ENCODE measurements around the gene WFDC5. TPM values are rescaled to one million over a fixed set of nuclear protein-coding genes. Genes with fewer than 3 reads are reported as not detected.

Gene WFDC5
- total and polyA plus RNA-seq, 2 donors = 0.52 to 6.1 TPM

DNA sequence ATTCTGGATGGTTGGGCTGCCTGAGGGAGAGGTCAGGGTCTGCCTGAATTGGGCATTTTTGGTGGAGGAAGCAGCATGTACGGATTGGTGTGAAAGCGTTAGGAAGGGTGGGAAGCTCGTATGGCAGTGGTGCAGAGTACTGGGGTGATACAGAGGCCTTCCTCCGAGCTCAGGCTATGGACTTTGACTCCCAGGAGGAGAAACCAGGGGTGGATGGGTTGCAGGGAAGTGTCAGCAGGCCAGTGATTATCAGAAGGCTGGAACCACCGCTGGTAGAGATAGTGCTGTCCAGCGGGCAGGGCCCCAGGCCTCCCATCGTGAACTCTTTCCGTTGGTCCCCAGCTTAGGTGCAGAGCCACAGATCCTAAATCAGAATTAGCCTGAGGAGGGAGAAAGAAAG, 5.3 kb downstream of the WFDC5 start:
- Histone ChIP-seq H3K4me3 (ENCODE audit: low read length in 2 of 2) (no peak overlapping the region), H3K4me1 (ENCODE audit: control insufficient read depth in 2 of 2, insufficient read depth in 2 of 2, low read length in 2 of 2) (no peaks in the 10 kb centered on the region), H3K9me3 (ENCODE audit: control insufficient read depth in 2 of 2, insufficient read depth in 1 of 2, low read length in 1 of 2) (no peaks in the 10 kb centered on the region), H3K36me3 (ENCODE audit: control insufficient read depth in 2 of 2, insufficient read depth in 2 of 2, low read length in 1 of 2) (no peaks in the 10 kb centered on the region), H3K27me3 (ENCODE audit: control insufficient read depth in 2 of 2, insufficient read depth in 1 of 2, low read length in 1 of 2) (peaks cover 0 to 18% of the 10 kb centered on the region in 2 donors), H3K27ac (ENCODE audit: low read depth in 1 of 2, low read length in 1 of 2) (no peak overlapping the region)
- DNase-seq (ENCODE audit: low read depth in 6 of 9, low spot score in 9 of 9) = no peak
- WGBS = 94% methylated on average over 8 of the region's 8 CpGs

DNA sequence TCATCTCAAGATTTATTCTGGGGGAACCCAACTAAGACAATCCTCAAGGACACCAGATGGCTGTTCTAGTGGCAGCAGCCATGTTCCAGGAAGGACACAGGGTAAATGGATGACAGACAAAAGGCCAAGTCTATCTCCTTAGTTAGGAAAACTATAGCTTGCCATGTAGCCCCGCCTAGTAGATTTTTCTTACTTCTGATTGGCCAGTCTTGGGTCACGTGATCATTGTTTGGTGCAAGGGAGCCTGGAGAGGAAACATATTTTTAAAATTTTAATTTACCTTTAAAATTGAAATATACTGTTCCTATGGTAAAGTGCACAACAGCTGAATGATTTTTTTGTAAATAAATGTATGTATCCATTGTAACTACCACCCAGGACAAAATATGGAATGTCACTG, 9.7 kb downstream of the WFDC5 start:
- Histone ChIP-seq H3K4me3 (ENCODE audit: low read length in 2 of 2) (no peak overlapping the region), H3K27me3 (ENCODE audit: control insufficient read depth in 2 of 2, insufficient read depth in 1 of 2, low read length in 1 of 2) (peaks cover 12 to 38% of the 10 kb centered on the region in 2 donors), H3K4me1 (ENCODE audit: control insufficient read depth in 2 of 2, insufficient read depth in 2 of 2, low read length in 2 of 2) (no peaks in the 10 kb centered on the region), H3K27ac (ENCODE audit: low read depth in 1 of 2, low read length in 1 of 2) (no peak overlapping the region), H3K36me3 (ENCODE audit: control insufficient read depth in 2 of 2, insufficient read depth in 2 of 2, low read length in 1 of 2) (no peaks in the 10 kb centered on the region), H3K9me3 (ENCODE audit: control insufficient read depth in 2 of 2, insufficient read depth in 1 of 2, low read length in 1 of 2) (no peaks in the 10 kb centered on the region)
- no peak for DNase-seq (ENCODE audit: low read depth in 6 of 9, low spot score in 9 of 9)
- WGBS = 97% methylated on average over 2 of the region's 2 CpGs

DNA sequence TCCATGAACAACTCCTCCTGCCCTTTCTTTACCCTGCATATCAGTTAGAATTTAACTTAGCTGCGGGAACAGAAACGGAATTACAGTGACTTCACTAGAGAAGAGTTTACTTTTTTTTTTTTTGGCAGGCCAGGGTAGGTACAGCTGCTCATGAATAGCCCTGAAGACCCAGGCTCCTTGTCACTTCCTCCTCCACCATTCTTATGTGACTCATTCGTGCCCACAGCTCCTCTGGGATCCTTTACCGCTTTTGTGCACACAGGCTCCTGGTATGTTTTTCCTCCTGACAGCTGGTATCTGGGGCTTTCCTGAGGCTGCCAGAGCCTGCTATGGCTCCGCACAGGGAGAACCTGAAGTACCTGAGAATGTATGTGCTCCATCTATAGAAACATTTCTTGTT, 10.2 kb downstream of the WFDC5 start:
- DNase-seq (ENCODE audit: low read depth in 6 of 9, low spot score in 9 of 9) = no peak
- no peak overlapping the region for H3K4me3 ChIP-seq (ENCODE audit: low read length in 2 of 2)
- H3K36me3 ChIP-seq (ENCODE audit: control insufficient read depth in 2 of 2, insufficient read depth in 2 of 2, low read length in 1 of 2) = no peaks in the 10 kb centered on the region
- no peaks in the 10 kb centered on the region for H3K9me3 ChIP-seq (ENCODE audit: control insufficient read depth in 2 of 2, insufficient read depth in 1 of 2, low read length in 1 of 2)
- H3K27me3 ChIP-seq (ENCODE audit: control insufficient read depth in 2 of 2, insufficient read depth in 1 of 2, low read length in 1 of 2) = peaks cover 17 to 43% of the 10 kb centered on the region in 2 donors
- H3K27ac ChIP-seq (ENCODE audit: low read depth in 1 of 2, low read length in 1 of 2) = no peak overlapping the region
- H3K4me1 ChIP-seq (ENCODE audit: control insufficient read depth in 2 of 2, insufficient read depth in 2 of 2, low read length in 2 of 2) = no peaks in the 10 kb centered on the region
- 67% methylated on average over 5 of the region's 5 CpGs for WGBS

DNA sequence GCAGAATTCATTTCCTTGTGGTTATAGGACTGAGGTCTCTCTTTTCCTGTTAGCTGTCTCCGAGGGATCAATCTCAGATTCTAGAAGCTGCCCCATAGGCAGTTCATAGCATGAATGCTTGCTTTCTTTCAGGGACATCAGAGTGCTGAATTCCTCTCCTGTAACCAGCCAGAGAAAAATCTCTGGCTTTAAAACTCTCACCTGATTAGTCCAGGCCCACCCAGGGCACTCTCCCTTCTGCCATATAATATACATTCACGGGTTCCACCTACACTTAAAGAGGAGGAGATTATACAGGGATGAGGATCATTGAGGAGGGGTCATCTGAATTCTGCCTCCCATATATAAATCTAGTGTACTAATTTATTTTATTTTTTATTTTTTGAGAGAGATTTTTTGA, 11.9 kb downstream of the WFDC5 start:
- Histone ChIP-seq H3K4me1 (ENCODE audit: control insufficient read depth in 2 of 2, insufficient read depth in 2 of 2, low read length in 2 of 2) (peaks cover 0 to 2% of the 10 kb centered on the region in 2 donors), H3K36me3 (ENCODE audit: control insufficient read depth in 2 of 2, insufficient read depth in 2 of 2, low read length in 1 of 2) (no peaks in the 10 kb centered on the region), H3K27me3 (ENCODE audit: control insufficient read depth in 2 of 2, insufficient read depth in 1 of 2, low read length in 1 of 2) (peaks cover 31 to 60% of the 10 kb centered on the region in 2 donors), H3K4me3 (ENCODE audit: low read length in 2 of 2) (no peak overlapping the region), H3K27ac (ENCODE audit: low read depth in 1 of 2, low read length in 1 of 2) (no peak overlapping the region), H3K9me3 (ENCODE audit: control insufficient read depth in 2 of 2, insufficient read depth in 1 of 2, low read length in 1 of 2) (no peaks in the 10 kb centered on the region)
- 48% methylated on average over 2 of the region's 2 CpGs for WGBS
- no peak for DNase-seq (ENCODE audit: low read depth in 6 of 9, low spot score in 9 of 9)

DNA sequence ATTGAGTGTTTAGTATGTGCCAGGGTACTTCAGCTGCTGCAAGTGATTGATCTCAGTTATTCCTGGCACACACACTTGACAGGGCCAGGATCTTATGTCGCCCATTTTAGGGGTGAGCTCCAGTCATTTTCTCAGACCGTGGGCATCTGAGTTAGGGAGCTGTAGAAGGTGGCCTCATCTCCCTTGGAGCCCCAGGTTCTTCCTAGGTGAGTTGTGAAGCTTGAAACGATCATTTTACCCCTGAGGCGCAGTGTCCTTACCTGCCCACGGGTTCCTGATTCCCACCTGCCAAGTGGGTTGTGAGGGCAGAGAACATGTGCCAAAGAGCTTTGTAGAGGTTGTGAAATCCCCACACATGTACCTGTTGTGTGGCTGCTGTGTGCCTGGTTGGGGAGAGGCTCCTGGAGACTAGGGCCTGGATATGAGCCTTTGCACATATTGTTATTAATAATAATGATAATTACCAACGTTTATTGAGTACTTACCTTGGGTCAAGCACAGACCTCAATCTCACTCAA, 13.6 kb downstream of the WFDC5 start:
- no peak overlapping the region for H3K27ac ChIP-seq (ENCODE audit: low read depth in 1 of 2, low read length in 1 of 2)
- H3K36me3 ChIP-seq (ENCODE audit: control insufficient read depth in 2 of 2, insufficient read depth in 2 of 2, low read length in 1 of 2) = no peaks in the 10 kb centered on the region
- peaks cover 45 to 75% of the 10 kb centered on the region in 2 donors for H3K27me3 ChIP-seq (ENCODE audit: control insufficient read depth in 2 of 2, insufficient read depth in 1 of 2, low read length in 1 of 2)
- no peaks in the 10 kb centered on the region for H3K9me3 ChIP-seq (ENCODE audit: control insufficient read depth in 2 of 2, insufficient read depth in 1 of 2, low read length in 1 of 2)
- H3K4me3 ChIP-seq (ENCODE audit: low read length in 2 of 2) = no peak overlapping the region
- H3K4me1 ChIP-seq (ENCODE audit: control insufficient read depth in 2 of 2, insufficient read depth in 2 of 2, low read length in 2 of 2) = peaks cover 2 to 3% of the 10 kb centered on the region in 2 donors
- DNase-seq (ENCODE audit: low read depth in 6 of 9, low spot score in 9 of 9) = no peak
- WGBS = 85% methylated on average over 6 of the region's 6 CpGs

DNA sequence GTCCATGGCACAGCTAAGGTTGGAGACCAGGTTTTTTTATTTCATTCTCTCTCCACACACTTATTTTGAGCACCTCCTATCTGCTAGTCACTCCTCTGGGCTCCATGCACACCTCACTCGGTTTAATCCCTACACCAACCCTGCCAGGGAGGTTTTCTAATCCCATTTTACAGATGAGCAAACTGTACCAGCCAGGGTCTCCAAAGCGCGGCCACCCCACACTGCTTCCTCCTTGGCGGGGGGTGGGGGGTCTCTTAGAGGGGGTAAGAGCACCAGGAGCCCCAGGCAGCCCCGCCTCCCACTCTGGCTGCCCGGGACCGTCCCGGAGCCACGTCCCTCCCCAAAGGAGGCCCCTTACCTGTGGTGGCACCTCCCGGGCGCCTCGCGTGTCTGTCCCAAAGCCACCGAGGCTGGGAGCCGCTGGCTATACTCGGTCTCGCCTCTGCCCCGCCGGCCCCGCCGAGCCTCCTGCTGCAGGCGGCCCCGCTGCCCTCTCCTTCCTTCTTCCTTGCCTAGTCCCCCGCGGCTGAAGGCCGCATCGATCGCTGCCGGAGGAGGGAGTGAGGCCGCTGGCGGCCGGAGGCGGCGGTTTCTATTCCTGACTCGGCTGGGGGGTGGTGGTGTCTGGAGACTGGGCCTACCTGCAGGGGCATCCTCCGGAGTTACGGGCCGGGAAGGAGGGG, 14.3 kb downstream of the WFDC5 start, which contains the start of gene KCNS1:
KCNS1 (minus strand) TSS at position 565 of the 683 bp plus-strand sequence. CDS start 1,891 bp downstream, outside the sequence.
- WGBS = 5% methylated on average over 38 of the region's 38 CpGs
- Histone ChIP-seq H3K4me1 (ENCODE audit: control insufficient read depth in 2 of 2, insufficient read depth in 2 of 2, low read length in 2 of 2) (peaks cover 2 to 3% of the 10 kb centered on the region in 2 donors), H3K27ac (ENCODE audit: low read depth in 1 of 2, low read length in 1 of 2) (no peak within 1 kb of the TSS), H3K27me3 (ENCODE audit: control insufficient read depth in 2 of 2, insufficient read depth in 1 of 2, low read length in 1 of 2) (peaks cover 47 to 74% of the 10 kb centered on the region in 2 donors), H3K4me3 (ENCODE audit: low read length in 2 of 2) (no peak within 1 kb of the TSS), H3K36me3 (ENCODE audit: control insufficient read depth in 2 of 2, insufficient read depth in 2 of 2, low read length in 1 of 2) (no peaks in the 10 kb centered on the region), H3K9me3 (ENCODE audit: control insufficient read depth in 2 of 2, insufficient read depth in 1 of 2, low read length in 1 of 2) (no peaks in the 10 kb centered on the region)
- no peak for DNase-seq (ENCODE audit: low read depth in 6 of 9, low spot score in 9 of 9)

DNA sequence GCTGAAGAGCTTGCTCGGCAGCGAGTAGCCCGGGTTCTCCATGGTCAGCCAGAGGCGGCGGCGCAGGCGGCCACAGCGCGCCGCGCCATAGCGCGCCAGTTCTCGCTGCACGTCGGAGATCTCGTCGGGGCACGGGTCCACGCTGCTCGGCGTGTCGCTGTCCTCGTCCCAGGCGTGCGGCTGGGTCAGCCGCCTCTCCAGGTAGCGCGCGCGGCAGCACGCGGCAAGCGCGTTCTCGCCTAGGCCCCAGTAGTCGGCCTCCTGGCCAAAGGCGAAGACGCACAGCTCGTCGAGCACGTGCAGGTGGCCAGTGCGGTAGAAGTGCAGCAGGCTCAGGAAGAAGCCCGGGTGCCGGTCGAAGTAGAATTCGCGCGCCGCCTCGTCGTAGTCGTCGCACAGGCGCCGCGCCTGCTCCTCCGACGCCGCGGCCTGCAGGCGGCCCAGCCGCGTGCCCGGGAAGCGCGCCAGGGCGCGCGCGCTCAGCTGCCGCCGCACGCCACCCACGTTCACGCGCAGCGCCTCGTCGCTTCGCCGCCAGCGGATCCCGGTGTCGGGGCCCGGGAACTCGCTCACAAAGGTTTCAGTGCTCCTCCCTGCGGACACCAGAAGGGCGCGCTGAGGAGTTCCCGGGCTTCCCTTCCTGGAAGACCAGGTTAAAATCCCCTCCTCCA, 16.7 kb downstream of the WFDC5 start:
- H3K27ac ChIP-seq (ENCODE audit: low read depth in 1 of 2, low read length in 1 of 2) = no peak overlapping the region
- peaks cover 47 to 68% of the 10 kb centered on the region in 2 donors for H3K27me3 ChIP-seq (ENCODE audit: control insufficient read depth in 2 of 2, insufficient read depth in 1 of 2, low read length in 1 of 2)
- H3K4me3 ChIP-seq (ENCODE audit: low read length in 2 of 2) = peak overlapping the region in 1 of 2 donors; percentile 15
- no peaks in the 10 kb centered on the region for H3K9me3 ChIP-seq (ENCODE audit: control insufficient read depth in 2 of 2, insufficient read depth in 1 of 2, low read length in 1 of 2)
- 10% methylated on average over 91 of the region's 91 CpGs for WGBS
- peaks cover 2 to 3% of the 10 kb centered on the region in 2 donors for H3K4me1 ChIP-seq (ENCODE audit: control insufficient read depth in 2 of 2, insufficient read depth in 2 of 2, low read length in 2 of 2)
- no peaks in the 10 kb centered on the region for H3K36me3 ChIP-seq (ENCODE audit: control insufficient read depth in 2 of 2, insufficient read depth in 2 of 2, low read length in 1 of 2)
- peak in 3 of 9 donors; percentile 29 to 34 (median 33) for DNase-seq (ENCODE audit: low read depth in 6 of 9, low spot score in 9 of 9)

DNA sequence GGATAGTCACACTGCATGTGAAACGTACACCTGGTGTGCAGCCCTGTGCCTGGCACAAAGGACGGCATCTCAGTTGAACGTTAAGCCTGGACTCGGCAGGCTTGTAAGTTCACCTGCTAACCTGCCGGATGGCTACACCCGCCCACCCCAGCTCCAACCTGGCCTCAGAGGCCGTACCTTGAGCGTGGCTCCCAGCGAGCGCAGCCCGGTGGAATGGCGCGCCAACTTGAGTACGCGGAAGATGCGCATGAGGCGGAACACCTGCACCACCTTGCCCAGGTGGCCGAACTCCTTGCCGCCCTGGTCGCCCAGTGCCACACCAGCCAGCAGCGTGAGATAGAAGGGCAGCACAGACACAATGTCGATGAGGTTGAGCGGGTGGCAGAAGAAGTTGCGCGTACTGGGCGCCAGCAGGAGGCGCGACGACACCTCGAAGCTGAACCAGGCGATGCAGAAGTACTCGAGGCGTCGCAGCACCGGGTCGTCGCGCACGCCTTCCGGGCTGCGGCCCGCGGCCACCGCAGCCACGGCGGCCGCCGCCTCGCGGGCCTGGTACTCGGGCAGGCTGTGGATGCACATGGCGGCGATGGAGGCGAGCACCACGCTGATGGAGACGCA, 17.4 kb downstream of the WFDC5 start:
- DNase-seq (ENCODE audit: low read depth in 6 of 9, low spot score in 9 of 9) = peak in 5 of 9 donors; percentile 23 to 53 (median 41)
- Histone ChIP-seq H3K4me1 (ENCODE audit: control insufficient read depth in 2 of 2, insufficient read depth in 2 of 2, low read length in 2 of 2) (peaks cover 2 to 3% of the 10 kb centered on the region in 2 donors), H3K9me3 (ENCODE audit: control insufficient read depth in 2 of 2, insufficient read depth in 1 of 2, low read length in 1 of 2) (no peaks in the 10 kb centered on the region), H3K36me3 (ENCODE audit: control insufficient read depth in 2 of 2, insufficient read depth in 2 of 2, low read length in 1 of 2) (no peaks in the 10 kb centered on the region), H3K4me3 (ENCODE audit: low read length in 2 of 2) (no peak overlapping the region), H3K27me3 (ENCODE audit: control insufficient read depth in 2 of 2, insufficient read depth in 1 of 2, low read length in 1 of 2) (peaks cover 47 to 63% of the 10 kb centered on the region in 2 donors), H3K27ac (ENCODE audit: low read depth in 1 of 2, low read length in 1 of 2) (no peak overlapping the region)
- 31% methylated on average over 56 of the region's 56 CpGs for WGBS

DNA sequence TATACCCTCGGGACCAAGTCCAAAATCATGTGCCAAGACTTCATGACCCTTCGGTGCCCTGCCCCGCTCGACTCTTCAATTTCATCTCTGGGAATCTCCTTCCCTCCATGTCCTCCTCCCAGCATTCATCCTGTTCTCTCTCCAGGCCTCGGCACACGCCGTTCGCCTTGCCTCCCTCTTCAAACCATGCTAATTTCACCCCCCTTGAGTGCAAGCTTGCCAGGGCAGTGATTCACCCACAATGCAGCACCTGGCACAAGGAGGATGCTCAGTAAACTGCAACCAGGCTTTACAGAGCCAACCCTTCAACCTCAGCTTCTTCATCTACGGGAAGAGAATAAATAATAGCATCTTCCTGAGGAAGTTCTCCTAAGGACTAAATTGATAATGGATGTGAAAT, 18.2 kb downstream of the WFDC5 start:
- H3K4me1 ChIP-seq (ENCODE audit: control insufficient read depth in 2 of 2, insufficient read depth in 2 of 2, low read length in 2 of 2) = peaks cover 2 to 3% of the 10 kb centered on the region in 2 donors
- H3K36me3 ChIP-seq (ENCODE audit: control insufficient read depth in 2 of 2, insufficient read depth in 2 of 2, low read length in 1 of 2) = no peaks in the 10 kb centered on the region
- H3K27ac ChIP-seq (ENCODE audit: low read depth in 1 of 2, low read length in 1 of 2) = no peak overlapping the region
- peaks cover 47 to 59% of the 10 kb centered on the region in 2 donors for H3K27me3 ChIP-seq (ENCODE audit: control insufficient read depth in 2 of 2, insufficient read depth in 1 of 2, low read length in 1 of 2)
- DNase-seq (ENCODE audit: low read depth in 6 of 9, low spot score in 9 of 9) = no peak
- H3K9me3 ChIP-seq (ENCODE audit: control insufficient read depth in 2 of 2, insufficient read depth in 1 of 2, low read length in 1 of 2) = no peaks in the 10 kb centered on the region
- H3K4me3 ChIP-seq (ENCODE audit: low read length in 2 of 2) = no peak overlapping the region
- 92% methylated on average over 9 of the region's 9 CpGs for WGBS

Measured in thymus (tissue), 11 donors.